ENCODE results near the gene GTF3C1. TPM values are rescaled to one million over a fixed set of nuclear protein-coding genes. Genes with fewer than 3 reads are reported as not detected.

GTF3C1 gene
- total and polyA plus RNA-seq, 2 of the 13 experiments (the other 11 are each of a cell fraction or from before 2014, with no cell fraction given) = 29.2 to 72.7 TPM

GRCh38 chr16:27564224-27564623 lies 14.5 kb upstream of the GTF3C1 start (continued):
- TF ChIP-seq THAP9 (CRISPR knock-in tag; IDR thresholded peaks at IDR 0.05; ENCODE audit: borderline replicate concordance) (no peak), MBNL3 (CRISPR knock-in tag; conservative IDR thresholded peaks at IDR 0.05) (no peak), ZNF510 (CRISPR knock-in tag; IDR thresholded peaks at IDR 0.05; ENCODE audit: low read depth) (no peak), FOXP1 (IDR thresholded peaks at IDR 0.05) (no peak), FOXP1 (CRISPR knock-in tag; IDR thresholded peaks at IDR 0.05) (no peak)
- TF ChIP-seq, protein P1, sequence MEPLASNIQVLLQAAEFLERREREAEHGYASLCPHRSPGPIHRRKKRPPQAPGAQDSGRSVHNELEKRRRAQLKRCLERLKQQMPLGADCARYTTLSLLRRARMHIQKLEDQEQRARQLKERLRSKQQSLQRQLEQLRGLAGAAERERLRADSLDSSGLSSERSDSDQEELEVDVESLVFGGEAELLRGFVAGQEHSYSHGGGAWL (CRISPR knock-in tag; IDR thresholded peaks at IDR 0.05) = no peak

DNA sequence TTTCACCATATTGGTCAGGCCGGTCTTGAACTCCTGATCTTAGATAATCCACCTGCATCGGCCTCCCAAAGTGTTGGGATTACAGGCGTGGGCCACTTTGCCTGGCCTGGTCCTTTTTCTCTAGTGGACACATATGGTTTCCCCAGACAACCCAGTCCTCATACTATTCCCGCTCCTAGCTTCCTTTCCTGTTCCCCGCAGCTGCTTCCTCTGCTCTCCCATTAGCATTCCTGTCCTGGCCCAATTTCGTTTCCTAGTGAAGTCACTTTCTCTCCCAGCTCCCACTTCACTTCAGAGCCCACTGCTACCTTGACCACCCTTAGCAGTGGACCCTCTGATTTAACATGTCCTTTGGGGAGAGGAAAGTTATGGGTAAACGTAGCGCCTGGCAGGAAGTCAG lies 11.5 kb upstream of the GTF3C1 start:
- no peak for ATAC-seq

More for the DNA sequence above, 11.5 kb upstream of the GTF3C1 start:
- BruUV-seq (replicated peaks) = no TSS peak
- ChIA-PET CTCF (ENCODE audit: low intra/inter-chr PET ratio, low total read pairs) (no interaction called here), POLR2A (interaction anchor here (1.2 kb wide), 1 partner anchor 17 kb away, joined by 3 read pairs; no protein-coding TSS in a partner anchor)
- no peaks in the 10 kb centered on the region for H3K27me3 ChIP-seq (ENCODE audit: control insufficient read depth in 1 of 2, insufficient read depth in 2 of 2, low read length in 2 of 2)
- H3K9ac ChIP-seq (ENCODE audit: insufficient read depth, low read depth, low read length) = no peak overlapping the region
- TF ChIP-seq ATF4 (CRISPR knock-in tag; IDR thresholded peaks at IDR 0.05) (no peak), PRPF4 (IDR thresholded peaks at IDR 0.05; ENCODE audit: low read depth, low read length, poor library complexity, severe bottlenecking) (no peak), ZNF678 (CRISPR knock-in tag; IDR thresholded peaks at IDR 0.05) (no peak), ZNF563 (CRISPR knock-in tag; IDR thresholded peaks at IDR 0.05) (no peak), HIVEP1 (CRISPR knock-in tag; IDR thresholded peaks at IDR 0.05) (no peak)
- no peak overlapping the region for H3K27ac ChIP-seq (ENCODE audit: extremely low read length, insufficient read depth, low read length)
- no peaks in the 10 kb centered on the region for H3K9me3 ChIP-seq (ENCODE audit: low read length)
- no peaks in the 10 kb centered on the region; a peak in 1 of 5 replicates for H3K36me3 ChIP-seq (replicated peaks in 1 of 2; ENCODE audit: control insufficient read depth in 1 of 2, insufficient read depth in 2 of 2, low read length in 2 of 2)
- DNase-seq (ENCODE audit: low spot score) = no peak
- FAIRE-seq = no peak
- 93% methylated on average over 8 of the region's 8 CpGs for WGBS (ENCODE audit: low lambda C conversion rate)
- no peaks in the 10 kb centered on the region for H4K20me1 ChIP-seq (ENCODE audit: insufficient read depth, low read length)
- intact Hi-C loops (cut with micrococcal nuclease; ENCODE audit: unreplicated experiment) (no loop called here), in situ Hi-C loops (cut with HindIII; ENCODE audit: extremely low pct_ligation_motif_present, low pct_unique_long_range_greater_than_20kb) (no loop called here)
- no peak overlapping the region for H3K4me2 ChIP-seq (ENCODE audit: low read depth, low read length)
- H2AFZ ChIP-seq (ENCODE audit: low read length) = no peak overlapping the region
- peaks cover 7% of the 10 kb centered on the region for H3K4me1 ChIP-seq (ENCODE audit: insufficient read depth, low read length)
- H3K4me3 ChIP-seq (replicated peaks in 1 of 3; ENCODE audit: insufficient read depth in 1 of 3, low read depth in 2 of 3, low read length in 3 of 3) = no peak overlapping the region
- no peaks in the 10 kb centered on the region for H3K79me2 ChIP-seq (ENCODE audit: insufficient read depth, low read length)

All from HepG2 (cell line).